Heart left ventricle (tissue), 13 donors: ENCODE measurements around the gene EIF2B2.

Experiments used
- POLR2A ChIP-seq, 2 donors: fragments of 450-650 bp; IDR thresholded peaks; one replicate each; pipeline ENCODE4 v1.6.1; 2017; ENCODE audit warnings: antibody characterized with exemption in 2 of 2, mild to moderate bottlenecking in 2 of 2, moderate library complexity in 2 of 2
- TF ChIP-seq, protein P1 (sequence below), 12 donors: fragments of 200-600 bp; sonication (generic) in 4 of 12; IDR thresholded peaks; one replicate each; pipeline versions ENCODE4 v1.5.0 to v1.8.0; 2018 to 2022; ENCODE audit warnings: antibody characterized with exemption in 12 of 12, mild to moderate bottlenecking in 5 of 12
- donor health status: ischemic (EF 13 %, LVEDD 7.1; RV severe dilation, severe dysfunction).
- donor health status: DM: no; HTN: yes; CAD: no.
- donor health status: DM: no; HTN: no; CAD: no.
- donor health status: ischemic (EF 25% LVEDD 6.9; RV normal size, moderate dysfunction).
- donor health status: ischemic (EF 25% LVEDD 5.7; RV mildly dilated, moderate dysfunction).
- donor health status: ischemic (EF 35%, LVEDD 5.7; RV mildly dilated, moderate dysfunction).
- donor health status: nonischemic (EF 11% LVEDD 7.7; RV severe dilation, severe dysfunction).
- donor health status: DM: yes; HTN: yes; CAD: no.
- donor health status: PGD.
- donor health status: ischemic (EF 29% LVEDD 5.4; RV normal size, mild dysfunction).
- donor health status: nonischemic (EF 23%, LVEDD 6.1; RV moderate dilation, normal function).

DNA sequence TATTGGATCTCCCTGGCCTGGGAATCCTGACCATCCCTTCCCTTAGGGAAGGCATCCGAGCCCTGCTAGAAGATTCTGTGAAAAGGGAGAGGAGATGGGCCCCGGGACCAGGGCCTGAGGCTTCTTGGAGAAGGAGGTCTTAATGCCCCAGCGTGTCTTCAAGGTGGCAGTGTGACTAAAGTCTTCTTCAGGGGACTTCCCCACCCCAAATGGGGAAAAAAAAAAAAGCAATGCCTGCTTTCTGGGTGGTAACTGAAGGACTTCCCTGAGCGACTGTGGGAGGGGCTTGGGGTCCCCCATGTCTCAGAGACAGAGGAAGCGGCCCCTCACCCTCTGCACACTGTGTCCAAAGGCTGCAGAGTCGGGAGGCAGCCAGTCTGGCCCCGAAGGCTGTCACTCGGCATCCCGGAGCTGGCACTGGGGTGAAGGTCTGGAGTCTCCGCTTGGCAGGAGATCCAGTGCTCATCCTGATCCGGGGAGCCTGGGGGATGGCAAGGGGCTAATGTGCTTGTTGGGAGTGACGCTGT, 39.5 kb upstream of the EIF2B2 start:
- TF ChIP-seq, protein P1, sequence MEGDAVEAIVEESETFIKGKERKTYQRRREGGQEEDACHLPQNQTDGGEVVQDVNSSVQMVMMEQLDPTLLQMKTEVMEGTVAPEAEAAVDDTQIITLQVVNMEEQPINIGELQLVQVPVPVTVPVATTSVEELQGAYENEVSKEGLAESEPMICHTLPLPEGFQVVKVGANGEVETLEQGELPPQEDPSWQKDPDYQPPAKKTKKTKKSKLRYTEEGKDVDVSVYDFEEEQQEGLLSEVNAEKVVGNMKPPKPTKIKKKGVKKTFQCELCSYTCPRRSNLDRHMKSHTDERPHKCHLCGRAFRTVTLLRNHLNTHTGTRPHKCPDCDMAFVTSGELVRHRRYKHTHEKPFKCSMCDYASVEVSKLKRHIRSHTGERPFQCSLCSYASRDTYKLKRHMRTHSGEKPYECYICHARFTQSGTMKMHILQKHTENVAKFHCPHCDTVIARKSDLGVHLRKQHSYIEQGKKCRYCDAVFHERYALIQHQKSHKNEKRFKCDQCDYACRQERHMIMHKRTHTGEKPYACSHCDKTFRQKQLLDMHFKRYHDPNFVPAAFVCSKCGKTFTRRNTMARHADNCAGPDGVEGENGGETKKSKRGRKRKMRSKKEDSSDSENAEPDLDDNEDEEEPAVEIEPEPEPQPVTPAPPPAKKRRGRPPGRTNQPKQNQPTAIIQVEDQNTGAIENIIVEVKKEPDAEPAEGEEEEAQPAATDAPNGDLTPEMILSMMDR (IDR thresholded peaks at IDR 0.05): no peak
- TF ChIP-seq POLR2A (IDR thresholded peaks at IDR 0.05): no peak
